GM19099 (cell line): ENCODE data around the gene VIT.

Experiments
- POLR2A ChIP-seq: IDR thresholded peaks from 3 replicates; pipeline ENCODE4 v1.6.1; 2011; ENCODE audit warnings: low read depth; ENCODE audit not compliant: insufficient read length; ENCODE audit errors: extremely low read depth

The VIT gene

DNA sequence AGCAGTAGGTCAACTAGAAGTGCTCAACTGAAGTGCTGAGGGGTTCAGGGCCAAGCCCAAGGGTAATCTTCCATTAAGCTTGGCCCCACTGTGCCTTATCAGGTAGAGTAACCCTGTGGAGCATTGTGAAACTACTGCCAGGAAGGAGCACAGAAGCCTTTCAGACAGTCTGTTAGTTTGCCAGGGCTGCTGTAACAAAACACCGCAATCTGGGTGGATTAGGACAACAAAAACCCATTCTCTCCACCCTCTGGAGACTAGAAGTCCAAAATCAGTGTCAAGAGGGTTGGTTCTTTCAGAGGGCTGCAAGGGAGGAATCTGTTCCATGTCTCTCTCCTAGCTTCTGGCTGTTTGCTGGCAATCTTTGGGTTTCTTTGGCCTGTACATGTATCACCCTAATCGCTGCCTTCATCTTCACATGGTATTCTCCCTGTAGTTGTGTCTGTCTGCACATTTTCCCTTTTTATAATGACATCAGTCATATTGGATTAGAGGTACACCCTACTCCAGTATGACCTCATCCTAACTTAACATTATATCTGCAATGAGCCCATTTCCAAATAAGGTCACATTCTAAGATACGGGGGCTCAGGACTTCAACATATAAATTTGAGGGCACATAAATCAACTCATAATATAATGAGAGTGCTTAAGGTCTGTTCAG lies 21.2 kb downstream of the VIT start:
- no peak for TF ChIP-seq POLR2A

DNA sequence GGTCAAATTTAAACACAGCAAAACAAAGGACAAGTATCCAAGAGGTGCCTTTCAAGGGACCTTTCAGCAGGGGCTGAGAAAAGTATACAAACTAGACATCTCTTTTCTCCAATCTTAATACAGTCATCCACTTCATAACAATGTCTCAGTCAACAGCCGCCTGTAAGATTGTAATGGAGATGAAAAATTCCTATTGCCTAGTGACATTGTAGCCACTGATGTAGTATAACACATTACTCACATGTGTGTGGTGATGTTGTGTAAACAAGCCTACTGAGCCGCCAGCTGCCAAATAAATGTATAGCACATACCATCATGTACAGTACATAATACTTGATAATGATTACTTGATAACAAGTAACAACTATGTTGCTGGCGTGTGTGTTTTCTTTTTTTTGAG lies 31.0 kb downstream of the VIT start:
- TF ChIP-seq POLR2A, result no peak

DNA sequence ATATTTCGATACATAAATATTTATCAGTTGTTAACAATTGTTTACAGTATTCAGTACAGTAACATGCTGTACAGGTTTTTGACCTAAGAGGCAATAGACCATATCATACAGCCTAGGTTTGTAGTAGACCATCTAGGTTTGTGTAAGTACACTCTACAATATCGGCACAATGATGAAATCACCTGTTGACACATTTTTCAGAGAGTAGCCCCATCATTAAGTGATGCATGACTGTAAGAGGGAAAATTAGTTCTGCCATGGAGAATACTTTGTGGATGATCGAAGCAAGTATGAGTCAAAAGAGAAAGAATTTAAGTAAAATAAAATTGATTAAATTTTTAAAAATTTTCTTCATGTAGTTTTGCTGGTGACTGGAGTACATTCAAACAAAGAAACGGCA lies 32.6 kb downstream of the VIT start:
- no peak for TF ChIP-seq POLR2A

DNA sequence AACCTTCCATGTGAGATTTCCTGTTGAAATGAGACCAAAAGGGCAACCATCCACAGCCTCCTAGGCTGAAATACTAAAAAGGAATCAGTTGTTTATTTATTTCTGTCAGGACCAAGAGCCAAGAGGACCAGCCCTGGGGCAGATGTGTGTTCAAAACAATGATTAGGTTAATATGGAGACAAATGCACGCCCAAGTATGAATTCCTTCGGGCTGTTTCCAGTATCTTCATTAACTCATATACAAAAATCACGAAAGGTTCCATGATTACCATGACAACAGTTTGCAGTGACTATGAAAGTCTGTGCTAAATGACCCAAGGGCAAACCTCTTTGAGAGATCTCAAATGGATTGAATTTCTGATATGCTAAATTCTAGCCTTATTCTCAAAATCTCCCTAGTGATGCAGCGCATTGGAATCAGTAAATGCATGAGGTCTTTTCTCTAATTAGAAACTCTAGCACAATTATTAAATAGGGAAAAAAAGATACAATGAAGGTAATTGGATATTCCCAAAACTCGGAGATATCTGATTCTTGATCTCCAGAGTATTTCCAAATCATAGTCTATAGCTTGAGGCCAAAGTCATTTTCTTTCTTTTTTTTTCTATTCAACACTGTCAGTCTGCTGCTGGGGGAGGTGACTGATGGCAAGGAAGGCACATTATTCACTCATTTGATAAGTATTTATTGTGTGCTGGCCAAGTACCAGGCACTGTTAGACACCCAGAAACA lies 35.6 kb downstream of the VIT start:
- no peak for TF ChIP-seq POLR2A

DNA sequence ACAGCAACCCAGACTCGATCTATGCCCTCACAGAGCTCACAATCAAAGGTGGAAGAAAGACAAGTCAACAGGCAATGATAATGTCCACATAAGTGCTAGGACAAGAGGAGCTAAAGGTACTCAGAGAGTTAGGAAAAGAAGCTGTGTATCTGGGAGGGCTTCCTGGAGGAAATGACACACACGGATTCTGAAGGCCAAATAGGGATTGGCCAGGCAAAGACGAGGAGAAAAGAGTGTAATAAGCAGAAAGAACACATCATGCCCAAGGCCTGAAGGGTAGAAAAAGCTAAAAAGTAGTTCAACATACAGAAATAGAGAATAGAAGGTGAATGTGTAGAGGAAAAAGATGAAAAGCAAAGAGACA lies 36.1 kb downstream of the VIT start:
- no peak for TF ChIP-seq POLR2A

DNA sequence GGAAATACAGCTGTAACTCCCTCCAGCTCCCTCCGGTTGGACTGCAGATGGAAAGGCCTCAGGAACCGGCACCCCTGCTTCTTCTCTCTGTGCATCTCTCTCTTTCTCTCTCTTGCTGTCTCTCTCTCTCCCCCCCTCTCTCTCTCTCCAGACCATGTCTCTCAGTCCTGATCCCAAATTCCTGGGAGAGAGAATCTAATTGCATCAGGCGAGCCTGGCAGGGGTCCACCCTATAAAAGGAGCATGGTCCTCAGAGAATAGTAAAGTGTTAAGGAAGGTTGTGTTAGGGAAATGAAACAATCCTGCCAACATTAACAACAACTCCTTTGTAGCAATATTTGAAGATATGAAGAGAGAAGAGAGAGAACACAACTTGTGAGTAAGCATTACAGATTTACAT lies 36.7 kb downstream of the VIT start:
- no peak for TF ChIP-seq POLR2A

DNA sequence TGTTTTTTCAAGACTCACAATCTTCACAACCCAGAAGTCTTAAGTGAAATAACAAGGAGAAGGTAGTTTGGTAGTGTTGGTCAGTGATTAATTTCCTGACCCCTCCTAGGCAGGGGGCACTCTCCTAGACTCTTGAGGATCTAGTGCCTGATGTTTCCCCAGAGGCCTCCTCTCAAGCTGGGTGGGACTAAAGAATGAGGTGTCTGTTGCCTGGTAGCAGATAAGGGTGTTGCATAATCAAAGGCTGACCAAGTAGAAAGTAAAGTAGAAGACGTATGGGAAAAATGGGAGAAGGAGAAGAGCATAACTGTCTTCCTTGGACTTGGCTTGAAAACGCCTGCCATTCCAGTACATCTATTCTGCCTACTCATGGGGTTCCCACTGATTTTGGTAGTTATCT lies 37.8 kb downstream of the VIT start:
- no peak for TF ChIP-seq POLR2A

DNA sequence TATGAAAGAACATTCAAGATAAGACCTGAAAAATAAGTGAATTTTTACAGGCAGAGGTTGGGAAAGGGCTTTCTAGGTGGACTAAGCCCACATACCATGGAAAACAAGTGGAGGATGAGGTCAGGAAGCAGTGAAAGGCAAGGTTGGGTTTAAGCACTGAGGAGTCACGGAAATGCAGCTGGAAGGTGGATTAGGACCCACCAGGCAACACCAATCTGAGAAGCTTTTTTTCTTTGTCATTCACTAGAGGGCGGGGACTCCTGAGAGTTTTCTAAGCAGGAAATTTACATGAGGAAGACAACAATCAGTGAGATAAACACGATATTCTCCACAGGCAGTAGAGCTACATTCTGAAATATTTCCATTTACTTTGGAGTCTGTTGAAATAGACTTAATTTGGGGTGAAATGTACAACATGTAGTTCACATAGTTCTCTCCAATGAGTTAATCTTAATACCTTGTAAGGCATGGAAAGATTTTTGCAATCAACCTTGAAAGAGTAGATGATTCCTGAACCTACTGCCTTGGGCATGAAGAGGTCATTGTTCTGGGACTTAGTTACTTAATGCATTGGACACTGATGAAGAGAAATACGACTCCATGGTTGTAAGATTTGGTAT lies 40.7 kb downstream of the VIT start:
- TF ChIP-seq POLR2A, result no peak

DNA sequence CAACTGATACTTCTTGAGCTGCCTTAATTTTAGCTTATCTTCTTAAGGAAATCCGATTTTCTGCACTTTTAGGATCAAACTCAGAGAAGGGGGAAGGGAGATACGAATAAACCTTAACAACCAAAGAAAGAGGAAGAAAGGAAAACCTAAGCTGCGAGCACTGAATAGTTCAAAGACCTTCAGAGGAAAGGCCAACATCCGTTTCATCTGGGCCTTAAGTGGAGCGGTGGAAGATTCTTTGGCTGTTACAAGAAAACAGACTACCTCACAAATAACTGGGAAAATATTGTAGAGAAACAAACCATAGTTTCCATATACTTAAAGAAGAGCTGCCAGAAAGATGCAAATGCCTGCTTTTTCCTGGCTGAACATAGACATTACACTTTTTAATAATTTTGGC lies 43.6 kb downstream of the VIT start:
- TF ChIP-seq POLR2A, result no peak

DNA sequence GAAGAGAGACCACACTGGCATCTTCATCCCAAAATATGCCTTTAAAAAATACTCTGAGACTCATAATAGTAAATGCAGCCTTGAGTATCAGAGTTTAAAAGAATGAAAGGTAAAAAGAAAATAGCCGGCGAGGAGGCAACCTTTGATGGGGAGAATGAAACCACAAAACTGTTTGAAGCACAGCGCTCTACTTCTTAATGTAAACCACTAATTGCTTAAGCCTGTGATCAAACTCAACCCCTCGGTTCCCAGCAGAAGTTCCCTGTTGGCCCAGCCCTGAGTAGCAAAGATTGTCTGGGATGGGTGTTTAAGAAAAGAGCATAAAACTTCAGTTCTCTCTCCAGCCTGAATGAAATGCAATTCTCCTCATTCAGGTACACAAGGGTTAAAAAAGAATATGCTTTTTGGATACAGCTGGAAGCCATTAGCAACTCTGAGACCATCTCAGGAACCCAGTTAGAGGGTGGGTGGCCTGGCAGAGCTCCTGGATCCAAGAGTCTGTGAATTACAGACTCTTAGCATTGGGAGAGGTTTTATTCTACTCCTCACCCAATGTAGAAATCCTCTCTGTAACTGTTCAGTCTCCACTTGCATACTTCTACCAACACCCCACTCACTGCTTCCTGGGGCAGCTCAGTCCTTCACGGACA lies 44.8 kb downstream of the VIT start:
- no peak for TF ChIP-seq POLR2A

DNA sequence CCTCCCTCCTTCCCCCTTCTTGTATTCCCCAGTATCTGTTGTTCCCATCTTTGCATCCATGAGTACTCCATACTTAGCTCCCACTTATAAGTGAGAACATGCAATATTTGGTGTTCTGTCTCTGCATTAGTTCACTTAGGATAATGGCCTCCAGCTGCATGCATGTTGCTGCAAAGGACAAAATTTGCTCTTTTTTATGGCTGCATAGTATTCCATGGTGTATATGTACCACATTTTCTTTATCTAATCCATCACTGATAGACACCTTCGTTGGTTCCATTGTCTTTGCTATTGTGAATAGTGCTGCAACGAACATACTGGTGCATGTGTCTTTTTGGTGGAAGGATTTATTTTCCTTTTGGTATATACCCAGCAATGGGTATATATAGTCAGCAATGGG lies 47.4 kb downstream of the VIT start:
- TF ChIP-seq POLR2A, result no peak

DNA sequence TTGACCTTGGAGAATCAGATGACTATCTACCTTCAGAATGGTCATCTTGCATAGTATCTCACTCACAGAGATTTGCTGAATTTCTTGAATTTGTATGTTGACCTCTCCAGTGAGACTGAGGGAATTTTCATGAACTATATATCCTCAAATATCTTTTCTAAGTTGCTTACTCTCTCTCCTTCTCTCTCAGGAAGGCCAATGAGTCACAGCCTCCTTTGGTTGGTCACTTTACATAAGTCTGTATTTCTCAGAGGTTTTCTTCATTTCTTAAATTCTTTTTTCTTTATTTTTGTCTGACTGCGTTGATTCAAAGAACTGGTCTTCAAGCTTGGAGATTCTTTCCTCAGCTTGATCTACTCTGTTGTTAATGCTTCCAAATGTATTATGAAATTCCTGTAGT lies 51.7 kb downstream of the VIT start:
- TF ChIP-seq POLR2A, result no peak

DNA sequence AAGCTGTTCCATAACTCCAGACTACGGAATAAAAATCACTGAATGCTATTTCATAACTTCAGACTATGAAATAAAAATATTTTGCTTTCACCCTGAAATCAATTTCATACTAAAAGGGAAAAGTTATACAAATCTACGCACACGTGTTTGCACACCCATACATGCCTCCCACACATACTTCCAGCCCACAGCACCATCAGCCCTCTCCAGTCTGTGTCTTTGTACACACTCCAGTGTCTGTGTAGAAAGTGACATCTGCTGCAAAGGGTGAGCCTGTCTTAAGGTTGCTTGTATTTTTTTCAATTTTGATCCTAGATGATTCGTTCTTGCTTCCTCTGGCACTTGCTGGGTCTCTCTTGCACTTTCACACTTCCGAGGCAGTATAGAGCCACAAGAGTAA lies 53.6 kb downstream of the VIT start:
- no peak for TF ChIP-seq POLR2A

DNA sequence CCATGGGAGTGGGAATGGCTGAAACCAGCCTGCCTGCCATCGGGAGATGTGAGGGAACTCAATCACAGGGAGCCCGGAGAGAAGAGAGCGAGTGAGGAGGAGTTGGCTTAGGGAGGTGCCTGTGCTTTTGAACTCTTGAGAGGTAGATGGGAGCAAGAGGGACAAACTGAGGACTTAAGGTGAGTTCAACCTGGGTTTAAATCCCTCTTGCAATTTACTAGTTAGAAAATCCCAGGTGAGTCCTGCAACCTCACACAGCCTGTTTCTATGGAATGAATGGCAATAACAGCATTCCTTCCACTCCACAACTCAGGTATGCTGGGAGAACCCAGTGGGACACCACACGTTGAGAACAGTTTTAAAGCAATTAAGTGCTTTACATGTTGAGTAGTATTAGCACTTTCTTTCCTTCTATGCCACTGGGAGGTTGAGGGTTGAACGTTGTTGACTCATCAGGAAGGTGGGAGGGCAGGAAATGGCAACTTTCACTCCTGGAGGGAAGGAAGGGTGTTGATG lies 57.3 kb downstream of the VIT start:
- TF ChIP-seq POLR2A, result no peak

DNA sequence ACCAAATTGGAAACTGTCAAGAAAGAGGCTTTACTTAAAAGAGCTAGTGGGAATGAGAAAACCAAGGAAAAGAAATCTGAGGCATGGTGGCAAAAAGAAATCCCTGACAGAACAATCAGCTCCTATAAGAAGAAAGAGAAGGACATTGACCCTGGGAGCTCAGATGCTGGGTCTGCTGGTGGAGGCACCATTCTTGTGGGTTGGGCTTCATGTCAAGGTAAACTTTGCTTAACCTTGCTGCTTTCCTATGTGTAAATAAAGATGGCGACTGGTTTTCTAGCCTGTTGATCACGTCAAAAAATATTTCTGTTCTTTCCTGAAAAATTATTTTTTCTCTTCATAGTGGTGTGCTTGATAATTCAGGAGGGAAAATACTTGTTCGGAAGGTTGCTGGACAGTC lies 58.1 kb downstream of the VIT start:
- TF ChIP-seq POLR2A, result no peak

DNA sequence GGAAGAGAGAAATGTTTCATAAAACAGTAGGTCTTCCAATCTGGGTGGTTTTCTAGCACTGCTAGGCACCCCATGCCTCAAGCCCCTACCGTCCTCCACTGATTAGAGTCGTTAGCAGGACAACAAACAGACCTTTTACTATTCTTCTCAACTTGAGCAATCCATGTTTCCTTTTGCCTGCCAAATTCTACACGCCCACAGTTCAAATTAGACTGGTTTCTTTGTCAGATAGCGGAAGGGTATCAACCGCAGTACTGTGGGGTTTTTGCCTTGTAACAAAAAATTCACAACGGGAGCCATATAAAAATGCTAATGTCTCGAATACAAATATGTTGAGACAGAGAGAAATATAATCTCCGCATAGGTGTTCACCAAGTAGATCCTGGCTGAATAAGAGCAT lies 59.9 kb downstream of the VIT start:
- TF ChIP-seq POLR2A, result no peak
